Endothelial cell of umbilical vein (primary cell): Measurements from ENCODE around the gene KIF26B. TPM values are rescaled to one million over a fixed set of nuclear protein-coding genes. Genes with fewer than 3 reads are reported as not detected.

Source experiments
- BruUV-seq: library from RNA; stranded (reverse); fragments of 400-500 nt; replicated peaks from 2 replicates; lab custom pipeline; 2021; lab: Mats Ljungman, UMichigan
- CTCF ChIA-PET: fragments of 300-600, 350-600 bp; sonication (Branson Sonifier 250); formaldehyde crosslinking; loops from one replicate; lab custom pipeline; 2021; ENCODE audit warnings: antibody characterized with exemption, inconsistent platforms; lab: Charles Lee
- POLR2A ChIA-PET: fragments of 300-600, 350-600 bp; sonication (Branson Sonifier 250); formaldehyde crosslinking; loops from one replicate; lab custom pipeline; 2021; ENCODE audit warnings: antibody characterized with exemption, inconsistent platforms; lab: Charles Lee
- DNase-seq: peaks from one replicate; pipeline ENCODE4 v3.0.0-alpha.2; 2011; ENCODE audit warnings: low read depth, low spot score
- FAIRE-seq: peaks from 2 replicates; lab custom pipeline; 2011; peaks lifted over from hg19 to GRCh38; lab: Jason Lieb, UNC
- H2AFZ ChIP-seq: 2 replicates; pipeline ENCODE4 v1.6.0; 2012; ENCODE audit warnings: low read depth, low read length, control low read depth, inconsistent platforms
- H3K27ac ChIP-seq: 2 replicates; pipeline ENCODE4 v1.5.1; 2011; ENCODE audit warnings: low read depth, mild to moderate bottlenecking, control low read depth, low read length, moderate library complexity; ENCODE audit not compliant: insufficient read depth
- H3K27me3 ChIP-seq, 2 experiments: 2 replicates each; pipeline versions ENCODE4 v1.6.0 to v1.6.1; 2011; ENCODE audit warnings: low read length in 2 of 2, mixed read lengths in 1 of 2; ENCODE audit not compliant: control insufficient read depth in 2 of 2, insufficient read depth in 2 of 2
- H3K36me3 ChIP-seq, 2 experiments: 2 replicates in 1 of 2; 3 replicates in 1 of 2; pipeline ENCODE4 v1.5.1; 2011; ENCODE audit warnings: low read length in 2 of 2, mild to moderate bottlenecking in 1 of 2, moderate library complexity in 1 of 2; ENCODE audit not compliant: control insufficient read depth in 2 of 2, insufficient read depth in 2 of 2; ENCODE audit errors: extremely low read depth in 1 of 2
- H3K4me1 ChIP-seq: 3 replicates; pipeline ENCODE4 v1.5.1; 2011; ENCODE audit warnings: mild to moderate bottlenecking, low read length; ENCODE audit not compliant: control insufficient read depth, insufficient read depth; ENCODE audit errors: extremely low read depth
- H3K4me2 ChIP-seq: 2 replicates; pipeline ENCODE4 v1.6.1; 2011; ENCODE audit warnings: low read length, control low read depth, mixed read lengths; ENCODE audit not compliant: insufficient read depth
- H3K4me3 ChIP-seq, 3 experiments: fragments of 200-600 bp in 1 of 3; sonication (generic), shearing (Covaris generic) in 1 of 3; replicated peaks in 1 of 3; 2 replicates each; pipeline ENCODE4 v1.5.1; 2011 to 2016; ENCODE audit warnings: control low read depth in 3 of 3, low read length in 3 of 3, mild to moderate bottlenecking in 2 of 3, inconsistent platforms in 1 of 3, low read depth in 1 of 3, moderate library complexity in 1 of 3; ENCODE audit not compliant: insufficient read depth in 1 of 3
- H3K79me2 ChIP-seq: 2 replicates; pipeline ENCODE4 v1.6.0; 2012; ENCODE audit warnings: low read length, inconsistent platforms; ENCODE audit not compliant: control insufficient read depth, insufficient read depth
- H3K9ac ChIP-seq: replicated peaks from 2 replicates; pipeline ENCODE3; 2011; ENCODE audit warnings: low read length, control low read depth; ENCODE audit not compliant: insufficient read depth; ENCODE audit errors: extremely low read depth
- H3K9me1 ChIP-seq: replicated peaks from 3 replicates; pipeline ENCODE4 v1.6.0; 2011; ENCODE audit warnings: mild to moderate bottlenecking, low read length; ENCODE audit not compliant: control insufficient read depth, insufficient read depth; ENCODE audit errors: extremely low read depth
- H3K9me3 ChIP-seq: replicated peaks from 2 replicates; pipeline ENCODE4 v1.5.1; 2012; ENCODE audit warnings: low read length, inconsistent platforms; ENCODE audit not compliant: control insufficient read depth, insufficient read depth
- H4K20me1 ChIP-seq: replicated peaks from 2 replicates; pipeline ENCODE3; 2011; ENCODE audit warnings: mild to moderate bottlenecking, low read length; ENCODE audit not compliant: control insufficient read depth, insufficient read depth; ENCODE audit errors: extremely low read depth
- CTCF ChIP-seq, 2 donors: IDR thresholded peaks; 1 replicate in 1 of 2; 2 replicates in 1 of 2; pipeline ENCODE4 v1.5.1; 2011; ENCODE audit warnings: low read length in 2 of 2, mild to moderate bottlenecking in 2 of 2, moderate library complexity in 2 of 2, control low read depth in 1 of 2, inconsistent platforms in 1 of 2, low read depth in 1 of 2; ENCODE audit not compliant: insufficient read depth in 1 of 2; ENCODE audit errors: extremely low read depth in 1 of 2
- EZH2 ChIP-seq: IDR thresholded peaks from 2 replicates; pipeline ENCODE4 v1.6.1; 2012; ENCODE audit warnings: borderline replicate concordance, low read depth, mild to moderate bottlenecking, moderate library complexity, low read length, inconsistent platforms; ENCODE audit not compliant: severe bottlenecking
- FOS ChIP-seq: IDR thresholded peaks from 2 replicates; pipeline ENCODE4 v1.6.1; 2011; ENCODE audit warnings: mild to moderate bottlenecking, low read length, moderate library complexity, borderline replicate concordance; ENCODE audit not compliant: insufficient read depth
- GATA2 ChIP-seq: IDR thresholded peaks from 2 replicates; pipeline ENCODE4 v1.7.0; 2011; ENCODE audit warnings: low read depth, mild to moderate bottlenecking, moderate library complexity, mixed read lengths, low read length; ENCODE audit not compliant: insufficient read length, insufficient read depth
- JUN ChIP-seq: IDR thresholded peaks from 2 replicates; pipeline ENCODE4 v1.6.1; 2011; ENCODE audit warnings: borderline replicate concordance, low read depth; ENCODE audit not compliant: insufficient read length, insufficient read depth
- MAX ChIP-seq: IDR thresholded peaks from 2 replicates; pipeline ENCODE4 v1.6.1; 2011; ENCODE audit not compliant: insufficient read depth, insufficient read length
- MYC ChIP-seq: IDR thresholded peaks from one replicate; pipeline ENCODE4 v1.6.1; 2011; ENCODE audit warnings: mild to moderate bottlenecking, low read depth, low read length
- POLR2A ChIP-seq: IDR thresholded peaks from 2 replicates; pipeline ENCODE4 v1.6.1; 2012; ENCODE audit warnings: low read depth, mild to moderate bottlenecking, control low read depth, low read length
- dilution Hi-C: fragments of 300-500 bp; cut with MboI; formaldehyde crosslinking; loops from one replicate; pipeline ENCODE4 v1.15.0; 2019; ENCODE audit warnings: low sequenced_read_pairs; ENCODE audit not compliant: extremely low pct_ligation_motif_present
- intact Hi-C: fragments of 100-400 bp; cut with micrococcal nuclease; formaldehyde crosslinking; loops from one replicate; pipeline ENCODE4 v1.10.0; 2022
- polyA plus RNA-seq, 4 experiments: library from polyadenylated mRNA; depleted of rRNA in 3 of 4; stranded (reverse) in 3 of 4; unstranded in 1 of 4; fragments of >200 nt; gene quantifications; 2 replicates each; pipeline versions ENCODE4 v1.2.1 to v1.2.3, GENCODE V29; 2011 to 2012; ENCODE audit warnings: missing spikeins in 1 of 4
- total RNA-seq: library from RNA; stranded (reverse); gene quantifications from 2 replicates; pipeline ENCODE4 v1.2.3, GENCODE V29; 2021

KIF26B gene
- total and polyA plus RNA-seq, 2 donors (not counting 3 experiments of a cell fraction or from before 2014, with no cell fraction given): 0.04 to 0.49 TPM

- no peak for FAIRE-seq
- no peaks in the 10 kb centered on the region for H3K4me1 ChIP-seq
- no peak overlapping the region for H3K4me2 ChIP-seq
- dilution Hi-C loops: no loop called here
- no peaks in the 10 kb centered on the region for H3K79me2 ChIP-seq
- intact Hi-C loops: no loop called here
- no peaks in the 10 kb centered on the region for H3K9me1 ChIP-seq
- no TSS peak for BruUV-seq
- H3K36me3 ChIP-seq: no peaks in the 10 kb centered on the region
- H4K20me1 ChIP-seq: no peaks in the 10 kb centered on the region
- no peak overlapping the region for H3K4me3 ChIP-seq
- DNase-seq: no peak
- no peak overlapping the region for H2AFZ ChIP-seq
- H3K9ac ChIP-seq: no peak overlapping the region
- ChIA-PET POLR2A (no interaction called here), CTCF (no interaction called here)
- TF ChIP-seq CTCF (IDR thresholded peaks at IDR 0.05; ENCODE audit: extremely low read depth in 1 of 2, insufficient read depth in 1 of 2, low read depth in 1 of 2, low read length in 2 of 2) (no peak), EZH2 (no peak), GATA2 (no peak), POLR2A (no peak), MYC (no peak)
- no peak overlapping the region for H3K27ac ChIP-seq
- H3K9me3 ChIP-seq: no peaks in the 10 kb centered on the region
- H3K27me3 ChIP-seq: no peaks in the 10 kb centered on the region
Measured at GRCh38 chr1:245683676-245684075, 528.9 kb downstream of the KIF26B start.

- CTCF ChIA-PET: no interaction called here
- POLR2A ChIA-PET: no interaction called here
- DNase-seq: no peak
Measured at GRCh38 chr1:245684166-245684565, 529.4 kb downstream of the KIF26B start.

More at GRCh38 chr1:245684166-245684565, 529.4 kb downstream of the KIF26B start:
- no peak for TF ChIP-seq JUN
- TF ChIP-seq MYC: no peak
- no peak for TF ChIP-seq EZH2
- TF ChIP-seq FOS: no peak
- TF ChIP-seq CTCF (IDR thresholded peaks at IDR 0.05; ENCODE audit: extremely low read depth in 1 of 2, insufficient read depth in 1 of 2, low read depth in 1 of 2, low read length in 2 of 2): no peak
- no peak for TF ChIP-seq MAX
- no TSS peak for BruUV-seq
- dilution Hi-C loops (no loop called here), intact Hi-C loops (no loop called here)
- no peak overlapping the region for H3K4me3 ChIP-seq
- no peak for FAIRE-seq
- no peak overlapping the region for H3K27ac ChIP-seq
- no peaks in the 10 kb centered on the region for H3K9me1 ChIP-seq
- H3K9ac ChIP-seq: no peak overlapping the region
- no peaks in the 10 kb centered on the region for H3K27me3 ChIP-seq
- no peak overlapping the region for H2AFZ ChIP-seq
- no peaks in the 10 kb centered on the region for H3K4me1 ChIP-seq
- H3K79me2 ChIP-seq: no peaks in the 10 kb centered on the region
- no peaks in the 10 kb centered on the region for H4K20me1 ChIP-seq
- H3K9me3 ChIP-seq: no peaks in the 10 kb centered on the region
- no peaks in the 10 kb centered on the region for H3K36me3 ChIP-seq
- no peak overlapping the region for H3K4me2 ChIP-seq
